Activated CD4-positive, alpha-beta T cell treated with anti-CD3 and anti-CD28 coated beads for 4 hours (primary cell): Measurements from ENCODE around the gene STUM.

Experiments
- DNase-seq, 2 donors: peaks; one replicate each; pipeline ENCODE4 v3.0.0-alpha.2; 2020

The STUM gene

GRCh38 chr1:226534098-226534497 is 14.5 kb upstream of the STUM start:
- no peak for DNase-seq

GRCh38 chr1:226534645-226535044 is 13.9 kb upstream of the STUM start:
- DNase-seq: no peak

- no peak for DNase-seq
These were observed 12.9 kb upstream of the STUM start for GRCh38 chr1:226535666-226536065.

- DNase-seq: no peak
These were observed 7.3 kb upstream of the STUM start for GRCh38 chr1:226541231-226541630.

GRCh38 chr1:226541631-226542622 is 6.6 kb upstream of the STUM start:
- no peak for DNase-seq

- no peak for DNase-seq
These were observed 5.9 kb upstream of the STUM start for GRCh38 chr1:226542623-226543103.

- DNase-seq: no peak
These were observed 2.5 kb upstream of the STUM start for GRCh38 chr1:226545836-226546596.

- no peak for DNase-seq
These were observed 1.6 kb upstream of the STUM start for GRCh38 chr1:226546926-226547325.

- peak; percentile 48 to 61 for DNase-seq
These were observed 791 bp upstream of the STUM start for GRCh38 chr1:226547754-226548191.

GRCh38 chr1:226549094-226549936 is 751 bp downstream of the STUM start:
- DNase-seq: peak; percentile 4

GRCh38 chr1:226549937-226550671 is 1.5 kb downstream of the STUM start:
- DNase-seq: peak in 1 of 2 donors; percentile 11

- no peak for DNase-seq
These were observed 2.1 kb downstream of the STUM start for GRCh38 chr1:226550672-226551041.

GRCh38 chr1:226551299-226551698 is 2.7 kb downstream of the STUM start:
- DNase-seq: no peak

- DNase-seq: no peak
These were observed 3.5 kb downstream of the STUM start for GRCh38 chr1:226552061-226552460.

GRCh38 chr1:226553266-226553923 is 4.8 kb downstream of the STUM start:
- DNase-seq: no peak

- DNase-seq: no peak
These were observed 5.3 kb downstream of the STUM start for GRCh38 chr1:226553924-226554282.

- no peak for DNase-seq
These were observed 6.5 kb downstream of the STUM start for GRCh38 chr1:226555092-226555491.

- DNase-seq: no peak
These were observed 8.9 kb downstream of the STUM start for GRCh38 chr1:226557424-226557823.

GRCh38 chr1:226558036-226558650 is 9.6 kb downstream of the STUM start:
- no peak for DNase-seq

- DNase-seq: no peak
These were observed 11.7 kb downstream of the STUM start for GRCh38 chr1:226560243-226560642.

- DNase-seq: no peak
These were observed 14.4 kb downstream of the STUM start for GRCh38 chr1:226562989-226563388.
